Measurements from ENCODE around the gene TMEM132C. TPM values are rescaled to one million over a fixed set of nuclear protein-coding genes. Genes with fewer than 3 reads are reported as not detected.
"Not testable (repeated sequence)": the region's sequence is repeated elsewhere in the genome, so short reads cannot be mapped to it uniquely, and the experiment has no call there.

Gene TMEM132C
- polyA plus RNA-seq, 1 donor: 1.7 TPM

GRCh38 chr12:128554546-128555304, 287.8 kb downstream of the TMEM132C start:
- no peak for DNase-seq (ENCODE audit: low read depth)

DNA sequence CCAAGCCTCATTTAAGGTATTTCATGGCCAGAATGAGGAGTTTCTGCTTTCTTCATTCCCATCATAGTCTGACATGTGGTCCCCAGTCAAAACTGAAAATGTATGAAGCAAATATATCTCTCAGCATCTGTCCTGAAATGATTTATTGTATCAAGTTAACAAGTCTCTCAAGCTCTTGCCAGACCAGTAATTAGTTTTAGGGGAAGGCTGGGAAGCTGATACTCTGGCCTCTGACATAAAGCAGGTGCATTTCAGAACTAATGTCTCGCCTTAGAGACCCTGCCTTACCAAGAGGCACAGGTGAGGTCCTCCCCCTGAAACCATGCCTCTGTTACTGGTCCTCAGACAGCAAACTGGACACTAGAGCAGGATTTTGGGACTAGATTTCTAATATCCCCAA, 290.3 kb downstream of the TMEM132C start:
- no peak for DNase-seq (ENCODE audit: low read depth)

DNA sequence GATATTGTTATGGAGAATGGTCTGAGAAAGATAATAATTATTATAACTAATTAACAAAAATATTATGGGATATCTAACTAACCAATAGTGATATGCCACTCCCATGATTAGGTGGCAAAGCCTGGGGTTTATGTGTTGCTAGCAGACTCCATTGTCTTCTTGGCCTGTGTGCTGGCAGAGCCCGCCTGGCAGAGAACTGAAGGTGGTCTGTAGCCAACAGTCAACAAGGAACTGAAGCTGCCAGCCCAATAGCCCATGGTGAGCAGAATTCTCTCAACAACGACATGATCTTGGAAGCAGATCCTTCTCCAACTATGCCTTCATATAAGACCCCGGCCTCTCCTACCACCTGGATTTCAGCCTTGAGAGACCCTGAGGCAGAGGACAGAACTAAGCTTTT, 298.0 kb downstream of the TMEM132C start:
- no peak for DNase-seq (ENCODE audit: low read depth)

DNA sequence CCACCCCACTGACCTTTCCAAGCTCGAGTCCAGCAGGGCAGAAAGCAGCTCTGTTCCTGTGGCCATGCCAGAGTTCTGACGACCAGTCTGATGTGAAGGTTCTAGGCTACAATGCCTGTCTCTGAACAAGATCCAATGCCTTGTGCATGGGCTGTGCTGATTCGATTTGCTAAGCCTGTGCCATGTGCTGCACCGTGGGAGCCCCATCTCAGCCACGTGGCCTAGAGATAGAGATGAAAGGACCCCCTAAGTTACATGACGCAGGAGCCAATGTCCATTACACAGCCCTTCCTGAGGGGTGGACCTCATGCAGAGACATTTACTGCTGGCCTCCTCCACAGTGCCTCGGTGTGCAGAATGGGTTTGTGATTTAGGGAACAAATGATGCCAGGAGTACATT, 300.8 kb downstream of the TMEM132C start:
- DNase-seq (ENCODE audit: low read depth): no peak

DNA sequence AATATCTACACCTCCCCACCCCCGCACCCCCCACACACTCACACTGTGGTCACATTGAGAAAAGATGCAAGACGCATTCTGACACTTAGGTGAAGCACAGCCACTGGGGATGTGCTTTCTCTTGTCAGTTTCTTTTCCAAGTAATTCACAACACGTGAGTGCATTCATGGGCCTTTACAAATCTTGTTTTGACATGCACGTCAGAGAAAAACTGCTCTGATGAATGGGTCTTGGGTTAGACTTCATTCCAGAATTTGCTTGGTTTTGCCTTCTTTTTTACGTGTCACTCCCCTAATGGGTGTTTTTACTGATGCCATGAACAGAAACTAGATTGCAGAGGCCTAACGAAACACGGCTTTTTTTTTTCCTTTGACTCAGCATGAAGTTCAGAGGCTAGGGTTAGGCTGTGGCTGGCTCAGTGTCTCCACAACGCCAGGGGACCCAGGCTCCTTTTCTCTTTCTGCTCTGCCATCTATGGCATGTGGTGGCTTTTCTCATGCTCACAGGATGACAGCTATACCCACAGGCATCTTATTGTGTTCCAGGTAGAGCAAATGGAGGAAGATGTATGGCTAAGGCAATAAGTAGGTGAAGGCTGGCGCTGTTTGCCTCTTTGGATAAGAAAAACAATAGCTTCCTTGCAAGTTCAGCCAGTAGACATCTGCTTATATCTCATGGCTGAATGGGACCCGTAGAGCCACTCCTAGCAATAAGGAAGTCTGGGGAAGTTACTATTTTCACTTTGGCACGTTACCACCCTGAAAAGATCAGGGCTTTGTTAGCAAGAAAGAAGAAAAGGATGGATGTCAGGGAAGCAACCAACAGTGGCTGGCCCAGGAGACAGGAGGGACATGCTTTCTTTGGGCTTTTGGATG, 303.5 kb downstream of the TMEM132C start:
- DNase-seq (ENCODE audit: low read depth): no peak

GRCh38 chr12:128571906-128572810, 305.2 kb downstream of the TMEM132C start:
- DNase-seq (ENCODE audit: low read depth): no peak

DNA sequence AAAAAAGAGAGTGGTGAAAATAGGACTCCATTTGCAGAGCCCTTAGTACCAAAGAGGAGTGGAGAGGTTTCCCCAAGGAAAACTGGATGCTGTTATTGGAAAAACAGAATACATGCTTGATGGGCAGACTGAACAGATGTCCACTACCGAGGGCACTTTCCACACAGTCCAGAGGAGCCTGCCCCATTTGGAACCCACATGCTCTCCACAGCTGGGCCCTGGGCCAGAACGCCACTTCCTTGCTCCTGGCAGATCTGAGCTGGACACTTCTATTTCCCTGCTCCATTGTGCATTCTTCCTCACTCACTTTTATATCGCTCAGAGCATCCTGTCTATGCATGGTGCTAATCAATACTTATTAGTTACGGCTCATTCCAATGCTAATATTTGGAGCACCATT, 306.9 kb downstream of the TMEM132C start:
- DNase-seq (ENCODE audit: low read depth): no peak

DNA sequence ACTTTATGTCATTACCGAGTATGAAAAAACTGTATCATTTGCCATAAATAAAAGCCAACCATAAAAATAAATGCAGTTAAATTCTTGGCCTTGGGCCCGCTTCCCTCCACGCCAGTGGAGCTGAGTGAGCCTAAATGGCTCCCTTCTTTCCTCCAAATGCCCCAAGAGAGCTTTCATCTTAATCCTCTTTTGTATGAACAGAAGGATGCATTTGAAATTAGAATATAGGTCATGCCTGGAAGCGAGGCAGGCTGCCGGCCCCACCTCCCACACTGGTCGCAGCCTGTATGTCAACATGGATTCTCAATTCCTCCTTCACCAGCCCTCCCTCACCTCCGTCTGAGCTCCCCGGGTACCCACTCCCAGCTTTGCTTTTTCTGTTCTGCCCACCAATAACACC, 311.1 kb downstream of the TMEM132C start:
- DNase-seq (ENCODE audit: low read depth): no peak

DNA sequence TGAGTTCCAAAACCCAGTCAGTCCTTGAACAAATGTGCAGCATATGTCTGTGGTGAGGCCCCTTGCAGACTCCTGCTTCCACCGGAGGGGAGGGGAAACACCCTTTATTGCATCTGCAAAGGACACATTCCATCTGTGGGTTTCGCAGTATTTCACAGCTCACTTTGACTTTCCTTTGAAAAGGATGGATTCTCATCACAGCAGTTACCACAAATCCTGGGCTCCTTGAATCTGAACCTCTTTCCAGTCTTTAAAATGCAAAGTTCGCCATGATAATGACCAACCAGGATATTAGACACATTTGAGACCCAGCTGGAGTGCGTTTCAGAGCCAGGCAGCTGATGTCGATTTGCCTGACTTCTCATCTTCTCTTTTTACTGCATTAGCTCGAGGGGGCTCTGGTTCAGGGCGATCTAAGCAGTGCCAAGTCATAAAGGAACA, 314.4 kb downstream of the TMEM132C start:
- DNase-seq (ENCODE audit: low read depth): no peak

GRCh38 chr12:128583453-128583852, 316.5 kb downstream of the TMEM132C start:
- DNase-seq (ENCODE audit: low read depth): no peak

DNA sequence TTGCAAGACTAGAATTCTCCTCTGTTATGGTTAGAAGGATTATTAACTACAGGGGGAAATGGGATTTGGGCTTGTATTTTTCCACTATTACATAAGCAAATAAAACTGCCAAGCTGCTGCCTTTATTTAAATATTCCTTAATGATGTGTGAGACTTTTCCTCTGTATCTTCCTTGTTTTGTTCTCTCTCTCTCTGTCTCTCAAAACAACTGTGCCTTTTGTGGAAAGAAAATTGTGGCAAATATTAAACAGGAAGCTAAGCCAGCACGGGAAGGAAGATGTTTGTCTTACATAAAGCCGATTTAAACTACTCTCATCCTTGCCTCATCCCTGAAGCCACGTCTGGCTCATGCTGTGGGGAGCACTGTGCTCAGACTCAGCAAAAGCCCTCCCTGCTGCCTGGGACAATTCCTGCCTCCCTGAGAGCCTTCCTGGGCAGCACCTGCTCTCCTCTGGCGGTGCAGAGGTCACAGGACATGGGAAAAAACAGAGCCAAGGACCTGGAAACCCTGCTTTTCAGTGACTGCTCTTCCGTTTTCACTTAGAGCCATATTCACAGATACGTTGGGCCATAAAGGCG, 319.6 kb downstream of the TMEM132C start:
- no peak for DNase-seq (ENCODE audit: low read depth)

- no peak for DNase-seq (ENCODE audit: low read depth)
Measured at GRCh38 chr12:128587918-128588317, 320.9 kb downstream of the TMEM132C start.

- no peak for DNase-seq (ENCODE audit: low read depth)
Measured at GRCh38 chr12:128592220-128592744, 325.3 kb downstream of the TMEM132C start.

GRCh38 chr12:128594521-128594920, 327.6 kb downstream of the TMEM132C start:
- no peak for DNase-seq (ENCODE audit: low read depth)

DNA sequence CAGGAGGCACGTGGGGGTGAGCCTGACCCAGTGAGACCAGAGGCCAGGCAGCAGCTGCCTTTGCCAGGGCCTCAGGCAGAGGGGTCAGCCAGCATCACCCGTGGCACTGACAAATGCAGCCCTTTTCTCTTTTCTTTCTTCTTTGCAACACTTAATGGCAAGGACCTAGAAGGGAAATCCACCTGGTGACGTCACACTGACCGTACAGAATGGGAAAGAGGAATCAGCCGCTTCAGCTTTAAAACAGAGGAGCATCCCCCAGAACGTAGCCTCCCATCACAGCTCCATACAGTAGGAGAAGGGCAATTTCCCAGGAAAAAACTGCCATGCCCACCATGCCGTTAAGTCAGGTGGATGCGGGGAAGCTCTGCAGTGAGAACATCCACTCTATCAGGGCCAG, 328.6 kb downstream of the TMEM132C start:
- DNase-seq (ENCODE audit: low read depth): no peak

GRCh38 chr12:128600886-128601285, 333.9 kb downstream of the TMEM132C start:
- DNase-seq (ENCODE audit: low read depth): no peak

GRCh38 chr12:128603573-128604115, 336.7 kb downstream of the TMEM132C start:
- no peak for DNase-seq (ENCODE audit: low read depth)

- DNase-seq (ENCODE audit: low read depth): not testable (repeated sequence)
Measured at GRCh38 chr12:128604219-128604618, 337.2 kb downstream of the TMEM132C start.

DNA sequence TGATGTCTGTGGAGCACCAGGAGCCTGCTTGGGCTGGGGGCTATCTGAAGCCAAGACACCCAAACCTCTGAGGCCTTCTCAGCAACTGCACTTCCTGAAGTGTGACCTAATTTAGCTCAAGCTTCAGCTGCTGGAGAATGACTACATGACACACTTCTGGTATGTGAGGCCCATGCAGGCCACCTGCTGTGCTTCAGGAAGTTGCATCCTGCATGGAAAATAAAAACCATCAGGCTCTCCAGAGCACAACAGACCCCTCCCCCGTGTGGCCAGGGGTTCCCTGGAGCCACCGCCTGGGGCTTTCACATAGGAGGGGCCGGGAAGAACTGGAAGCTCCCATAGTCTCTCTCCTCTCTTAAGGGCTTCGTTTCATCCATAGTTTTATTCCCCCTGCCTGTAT, 339.1 kb downstream of the TMEM132C start:
- DNase-seq (ENCODE audit: low read depth): no peak

DNA sequence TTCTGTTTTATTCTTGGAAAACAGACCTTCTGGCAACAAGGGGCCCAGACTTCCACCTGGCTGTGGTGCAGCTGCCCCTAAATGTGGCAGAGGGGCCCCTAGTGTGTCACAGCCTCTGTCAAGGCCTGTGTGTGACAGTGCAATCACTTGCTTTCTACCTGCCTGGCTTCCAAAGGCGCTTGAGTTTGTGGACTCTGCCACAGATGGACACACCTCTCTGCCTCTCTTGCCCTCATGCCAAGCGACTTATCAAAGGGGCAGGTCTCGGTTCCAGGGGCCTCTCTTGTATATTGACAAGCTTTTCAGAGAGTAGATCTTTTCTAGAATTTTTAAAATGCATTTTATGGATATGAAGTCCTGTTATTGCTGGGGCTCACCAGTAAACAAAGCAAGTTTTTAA, 339.6 kb downstream of the TMEM132C start:
- no peak for DNase-seq (ENCODE audit: low read depth)

DNA sequence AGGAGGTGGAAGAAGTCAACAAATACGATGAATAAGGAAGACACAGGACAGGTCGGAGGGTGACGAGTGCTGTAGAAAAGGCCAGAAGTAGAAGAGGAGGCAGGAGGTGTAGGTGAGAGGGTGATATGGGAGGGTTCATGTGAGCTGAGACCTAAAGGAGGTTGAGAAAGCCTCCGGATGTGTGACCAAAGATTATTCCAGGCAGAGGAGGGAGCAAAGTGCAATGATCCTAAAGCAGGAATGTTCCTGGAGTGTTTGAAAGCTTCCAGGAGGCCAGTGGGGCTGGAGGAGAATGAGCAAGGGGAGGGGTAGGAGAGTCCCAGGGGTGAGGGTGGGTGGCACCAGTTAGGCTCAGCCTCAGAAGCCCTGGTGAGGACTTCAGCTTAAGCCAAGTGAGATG, 340.0 kb downstream of the TMEM132C start:
- no peak for DNase-seq (ENCODE audit: low read depth)
